Smooth muscle cell (in vitro differentiated cells): ENCODE results near the gene POFUT2. TPM values are rescaled to one million over a fixed set of nuclear protein-coding genes. Genes with fewer than 3 reads are reported as not detected.

Experiments
- DNase-seq: peaks from one replicate; lab custom pipeline; 2025; ENCODE audit not compliant: unreplicated experiment; lab: John Stamatoyannopoulos, UW
- H2AFZ ChIP-seq: fragments of 200-600 bp; sonication (generic); 2 replicates; pipeline ENCODE4 v1.6.0; 2016; ENCODE audit warnings: antibody characterized with exemption, low read depth, mild to moderate bottlenecking
- H3F3A ChIP-seq: fragments of 200-600 bp; sonication (generic); 2 replicates; pipeline ENCODE4 v1.6.0; 2017; ENCODE audit warnings: antibody characterized with exemption, low read depth
- H3K27ac ChIP-seq: fragments of 200-600 bp; sonication (generic); 2 replicates; pipeline ENCODE4 v1.5.1; 2016; ENCODE audit warnings: low read depth, mild to moderate bottlenecking
- H3K27me3 ChIP-seq: fragments of 200-600 bp; sonication (generic); 2 replicates; pipeline ENCODE4 v1.6.1; 2016; ENCODE audit warnings: low read depth, mild to moderate bottlenecking
- H3K36me3 ChIP-seq: fragments of 200-600 bp; sonication (generic); 2 replicates; pipeline ENCODE4 v1.5.1; 2016; ENCODE audit warnings: low read depth
- H3K4me1 ChIP-seq: fragments of 200-600 bp; sonication (generic); 2 replicates; pipeline ENCODE4 v1.5.1; 2016; ENCODE audit warnings: low read depth
- H3K4me2 ChIP-seq: fragments of 200-600 bp; sonication (generic); 2 replicates; pipeline ENCODE4 v1.6.0; 2016; ENCODE audit warnings: mild to moderate bottlenecking
- H3K4me3 ChIP-seq: fragments of 200-600 bp; sonication (generic); 2 replicates; pipeline ENCODE4 v1.5.1; 2016; ENCODE audit warnings: mild to moderate bottlenecking
- H3K79me2 ChIP-seq: fragments of 200-600 bp; sonication (generic); 2 replicates; pipeline ENCODE4 v1.6.0; 2016; ENCODE audit warnings: low read depth, mild to moderate bottlenecking
- H3K9ac ChIP-seq: fragments of 200-600 bp; sonication (generic); 2 replicates; pipeline ENCODE4 v1.6.0; 2016; ENCODE audit warnings: low read depth
- H3K9me3 ChIP-seq: fragments of 200-600 bp; sonication (generic); replicated peaks from 2 replicates; pipeline ENCODE4 v1.5.1; 2016; ENCODE audit warnings: low read depth
- H4K20me1 ChIP-seq: fragments of 200-600 bp; sonication (generic); 2 replicates; pipeline ENCODE4 v1.6.0; 2016; ENCODE audit warnings: low read depth
- WGBS: methylation state at CpG from one replicate; pipeline ENCODE4 v1.1.7; 2016; ENCODE audit warnings: low lambda C conversion rate; 5-methylcytosine and 5-hydroxymethylcytosine counted together
- polyA plus RNA-seq: library from polyadenylated mRNA; unstranded; fragments of >200 nt; fragmentation: Nextera tagmentation; extraction: Ambion mirVana; gene quantifications from 2 replicates; pipeline ENCODE4 v1.2.1, GENCODE V29; 2016
- total RNA-seq: library from RNA; depleted of rRNA; stranded (reverse); fragments of >200 nt; gene quantifications from 2 replicates; pipeline ENCODE4 v1.2.3, GENCODE V29; 2014
- TF ChIP-seq, protein P1 (sequence below): fragments of 200-600 bp; sonication (generic); IDR thresholded peaks from 2 replicates; pipeline ENCODE4 v1.5.1; 2017; ENCODE audit warnings: borderline replicate concordance, mild to moderate bottlenecking, antibody characterized with exemption; ENCODE audit not compliant: insufficient read depth, poor library complexity, severe bottlenecking

Gene POFUT2
- total and polyA plus RNA-seq, 2 experiments from 2014 or later: 32.1 to 70.0 TPM

DNA sequence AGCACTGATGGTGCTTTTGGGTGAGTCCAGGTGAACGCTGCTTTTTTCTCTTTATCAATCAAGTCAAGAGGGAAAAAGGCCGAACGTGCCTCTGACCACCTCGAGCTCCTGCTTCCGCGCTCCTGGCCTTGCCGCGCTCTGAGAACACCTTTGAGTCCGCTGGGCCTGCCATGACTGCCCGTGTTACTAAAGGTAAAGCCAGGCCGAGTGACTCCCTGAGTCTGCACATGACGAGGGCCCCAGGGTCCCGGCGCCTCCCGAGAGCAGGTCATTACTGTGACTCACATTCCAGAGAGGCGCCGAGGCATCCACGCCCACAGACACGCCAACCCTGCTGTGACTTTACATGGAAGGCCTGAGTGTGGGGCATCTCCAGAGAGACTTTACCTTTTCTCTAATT, 11.1 kb downstream of the POFUT2 start:
- DNase-seq: no peak
- no peak overlapping the region for H2AFZ ChIP-seq
- no peaks in the 10 kb centered on the region for H3K4me1 ChIP-seq
- WGBS: 97% methylated on average over 19 of the region's 19 CpGs
- no peak overlapping the region for H3K9ac ChIP-seq
- H3F3A ChIP-seq: no peaks in the 10 kb centered on the region
- TF ChIP-seq, protein P1, sequence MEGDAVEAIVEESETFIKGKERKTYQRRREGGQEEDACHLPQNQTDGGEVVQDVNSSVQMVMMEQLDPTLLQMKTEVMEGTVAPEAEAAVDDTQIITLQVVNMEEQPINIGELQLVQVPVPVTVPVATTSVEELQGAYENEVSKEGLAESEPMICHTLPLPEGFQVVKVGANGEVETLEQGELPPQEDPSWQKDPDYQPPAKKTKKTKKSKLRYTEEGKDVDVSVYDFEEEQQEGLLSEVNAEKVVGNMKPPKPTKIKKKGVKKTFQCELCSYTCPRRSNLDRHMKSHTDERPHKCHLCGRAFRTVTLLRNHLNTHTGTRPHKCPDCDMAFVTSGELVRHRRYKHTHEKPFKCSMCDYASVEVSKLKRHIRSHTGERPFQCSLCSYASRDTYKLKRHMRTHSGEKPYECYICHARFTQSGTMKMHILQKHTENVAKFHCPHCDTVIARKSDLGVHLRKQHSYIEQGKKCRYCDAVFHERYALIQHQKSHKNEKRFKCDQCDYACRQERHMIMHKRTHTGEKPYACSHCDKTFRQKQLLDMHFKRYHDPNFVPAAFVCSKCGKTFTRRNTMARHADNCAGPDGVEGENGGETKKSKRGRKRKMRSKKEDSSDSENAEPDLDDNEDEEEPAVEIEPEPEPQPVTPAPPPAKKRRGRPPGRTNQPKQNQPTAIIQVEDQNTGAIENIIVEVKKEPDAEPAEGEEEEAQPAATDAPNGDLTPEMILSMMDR: no peak
- H3K79me2 ChIP-seq: peaks cover 82% of the 10 kb centered on the region
- no peak overlapping the region for H3K4me3 ChIP-seq
- H3K9me3 ChIP-seq: peaks cover 3% of the 10 kb centered on the region
- peaks cover 87% of the 10 kb centered on the region for H4K20me1 ChIP-seq
- H3K36me3 ChIP-seq: peaks cover 49% of the 10 kb centered on the region
- no peak overlapping the region for H3K27ac ChIP-seq
- H3K4me2 ChIP-seq: no peak overlapping the region
- no peaks in the 10 kb centered on the region for H3K27me3 ChIP-seq

DNA sequence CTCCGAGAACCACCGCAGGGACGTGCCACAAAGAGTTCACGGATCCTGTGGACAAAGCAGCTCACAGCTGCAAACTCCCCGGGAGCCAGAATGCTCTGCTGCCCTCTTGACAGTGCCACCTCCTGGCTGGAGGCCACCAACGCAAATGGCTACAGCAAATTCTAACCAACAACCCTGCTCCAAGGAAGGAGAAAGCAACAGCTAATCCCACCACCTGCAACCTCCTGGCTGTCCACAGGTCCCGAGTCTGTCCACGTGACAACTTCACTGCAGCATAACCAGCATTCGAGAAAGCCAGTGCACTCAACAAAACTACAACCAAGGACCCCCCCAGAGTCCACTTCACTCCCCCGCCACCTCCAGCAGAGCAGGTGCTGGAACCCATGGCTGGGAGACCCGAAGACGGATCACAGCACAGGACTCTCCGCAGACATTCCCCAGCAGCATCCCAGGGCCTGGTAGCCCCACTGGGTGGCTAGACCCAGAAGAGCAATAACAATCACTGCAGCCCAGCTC, 17.3 kb downstream of the POFUT2 start:
- H3K4me1 ChIP-seq: no peaks in the 10 kb centered on the region
- H3F3A ChIP-seq: no peaks in the 10 kb centered on the region
- H3K79me2 ChIP-seq: peaks cover 57% of the 10 kb centered on the region
- H2AFZ ChIP-seq: no peak overlapping the region
- H3K4me3 ChIP-seq: no peak overlapping the region
- no peak overlapping the region for H3K9ac ChIP-seq
- no peak for DNase-seq
- 96% methylated on average over 13 of the region's 13 CpGs for WGBS
- TF ChIP-seq, protein P1: no peak
- H3K36me3 ChIP-seq: peaks cover 49% of the 10 kb centered on the region
- H3K27ac ChIP-seq: no peak overlapping the region
- no peak overlapping the region for H3K4me2 ChIP-seq
- H3K27me3 ChIP-seq: no peaks in the 10 kb centered on the region
- peaks cover 6% of the 10 kb centered on the region for H3K9me3 ChIP-seq
- H4K20me1 ChIP-seq: peaks cover 84% of the 10 kb centered on the region

DNA sequence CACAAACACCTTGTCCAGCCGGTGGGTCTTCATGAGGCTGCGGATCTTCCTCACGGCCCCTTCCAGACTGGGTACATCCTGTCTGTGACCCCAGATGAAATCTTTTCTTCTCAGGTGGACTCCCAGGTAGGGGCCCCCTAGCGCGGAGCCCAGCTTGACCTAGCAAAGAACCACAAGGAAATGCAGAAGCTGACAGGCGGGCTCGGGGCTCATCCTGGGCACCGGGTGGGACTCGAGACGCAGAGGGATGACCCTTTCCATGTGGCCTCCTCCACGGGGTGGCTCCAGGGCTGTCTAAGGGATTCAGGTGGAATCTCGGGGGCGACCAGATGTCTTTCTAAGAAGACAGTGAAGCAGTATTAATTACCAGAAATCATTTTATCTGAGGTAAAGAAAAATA, 17.8 kb downstream of the POFUT2 start:
- Histone ChIP-seq H3K4me3 (no peak overlapping the region), H3K79me2 (peaks cover 52% of the 10 kb centered on the region), H3K27ac (no peak overlapping the region), H3K9me3 (peaks cover 6% of the 10 kb centered on the region), H3K4me2 (no peak overlapping the region), H3K27me3 (no peaks in the 10 kb centered on the region), H3K36me3 (peaks cover 44% of the 10 kb centered on the region), H2AFZ (no peak overlapping the region), H3F3A (no peaks in the 10 kb centered on the region), H4K20me1 (peaks cover 83% of the 10 kb centered on the region), H3K9ac (no peak overlapping the region), H3K4me1 (no peaks in the 10 kb centered on the region)
- no peak for DNase-seq
- TF ChIP-seq, protein P1: no peak
- 96% methylated on average over 13 of the region's 13 CpGs for WGBS

DNA sequence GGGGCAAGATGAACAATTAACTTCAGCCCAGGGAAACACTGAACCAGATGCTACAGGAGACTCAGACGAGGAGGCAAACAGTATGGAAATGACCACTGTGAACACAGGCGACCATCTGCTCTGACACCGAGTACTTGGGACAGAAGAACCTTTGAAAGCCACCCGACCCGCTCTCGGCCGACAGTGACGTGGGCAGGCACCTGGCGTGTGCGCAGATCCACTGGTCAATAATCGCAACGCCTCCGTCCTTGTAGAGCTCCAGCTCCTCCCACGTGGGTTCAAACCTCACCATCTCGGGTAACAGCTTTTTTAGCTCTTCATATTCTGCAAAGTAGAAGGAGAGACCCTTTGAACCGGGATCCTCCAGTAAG, 20.3 kb downstream of the POFUT2 start:
- Histone ChIP-seq H3K36me3 (peaks cover 19% of the 10 kb centered on the region), H3K4me1 (no peaks in the 10 kb centered on the region), H3K27ac (no peak overlapping the region), H3K4me2 (no peak overlapping the region), H3F3A (no peaks in the 10 kb centered on the region), H3K9me3 (peaks cover 6% of the 10 kb centered on the region), H3K79me2 (peaks cover 27% of the 10 kb centered on the region), H3K27me3 (no peaks in the 10 kb centered on the region), H3K4me3 (no peak overlapping the region), H4K20me1 (peaks cover 73% of the 10 kb centered on the region), H2AFZ (no peak overlapping the region), H3K9ac (no peak overlapping the region)
- DNase-seq: no peak
- 97% methylated on average over 16 of the region's 16 CpGs for WGBS
- TF ChIP-seq, protein P1: no peak
